ENCODE data around the gene DIP2A.

GRCh38 chr21:46527801-46528200, 69.1 kb downstream of the DIP2A start:
- TF ChIP-seq GATA3 (IDR thresholded peaks at IDR 0.05; ENCODE audit: low read depth, low read length) (no peak), GATA2 (IDR thresholded peaks at IDR 0.05; ENCODE audit: low read depth, low read length) (no peak)

Measured in SH-SY5Y (cell line).